GM21737 (cell line): ENCODE results near the gene PKHD1.

Source experiments
- ATAC-seq: cut with Tn5 transposase; IDR thresholded peaks from one replicate; pipeline ENCODE4 v1.9.1; 2021; ENCODE audit warnings: mild to moderate bottlenecking, moderate library complexity; ENCODE audit not compliant: unreplicated experiment

PKHD1 gene

DNA sequence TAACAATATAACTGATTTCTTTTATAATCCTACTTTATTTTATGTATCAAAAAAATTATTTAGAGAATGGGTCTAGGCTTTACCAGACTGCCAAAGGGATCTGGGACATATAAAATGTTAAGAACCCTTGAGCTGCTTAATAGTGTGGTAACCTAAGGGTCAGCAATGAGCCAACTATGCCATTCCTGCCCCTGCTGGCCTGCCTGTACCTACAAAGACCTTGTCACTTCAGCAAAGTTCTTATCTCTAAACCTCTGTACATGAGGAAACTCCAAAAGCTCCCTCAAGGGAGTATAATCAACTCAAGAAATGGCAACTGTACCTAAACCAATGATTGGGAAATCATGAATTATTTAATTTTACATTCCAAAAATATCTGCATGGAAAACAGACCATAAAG, 266.9 kb downstream of the PKHD1 start:
- ATAC-seq = no peak

DNA sequence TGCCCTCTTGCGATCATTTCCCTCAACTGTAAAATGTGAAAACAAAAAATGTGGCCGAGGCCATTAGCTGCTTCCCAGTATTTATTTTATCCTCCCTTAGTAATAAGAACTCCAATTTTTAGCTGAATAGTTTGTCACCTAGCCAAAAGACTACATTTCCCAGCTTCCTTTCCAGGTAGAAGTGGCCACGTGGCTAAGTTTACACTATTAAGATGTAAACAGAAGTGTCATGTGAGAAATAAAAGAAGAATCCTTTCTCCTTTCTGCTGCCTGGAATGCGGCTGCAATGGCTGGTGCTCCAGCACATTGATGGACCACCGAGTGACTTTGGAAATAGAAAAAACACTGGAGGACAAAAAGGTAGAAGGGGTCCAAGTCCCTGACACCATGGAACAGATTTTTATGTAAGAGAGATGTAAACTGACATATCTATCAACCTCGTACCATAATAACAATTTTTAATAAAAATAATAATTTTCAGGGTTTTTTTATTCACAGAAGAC, 268.8 kb downstream of the PKHD1 start:
- no peak for ATAC-seq

DNA sequence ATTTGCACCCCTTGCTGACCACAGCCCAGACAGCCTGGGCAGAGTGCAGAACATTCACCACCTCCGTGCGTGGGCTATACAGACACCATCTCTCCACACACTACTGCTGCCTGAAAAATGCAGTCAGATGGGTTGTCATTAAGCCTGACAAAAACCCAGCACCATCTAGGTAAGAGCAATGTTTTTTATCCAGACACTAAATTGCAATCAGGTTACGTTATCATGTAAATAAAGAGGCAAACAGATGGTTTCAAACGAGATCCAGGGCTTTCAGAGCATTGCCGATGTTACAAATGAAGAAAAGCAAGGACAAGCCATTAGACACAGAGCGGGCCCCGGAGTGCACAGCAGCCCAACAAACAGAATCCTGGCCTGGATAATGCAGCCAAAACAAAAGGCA, 269.6 kb downstream of the PKHD1 start:
- ATAC-seq = no peak

DNA sequence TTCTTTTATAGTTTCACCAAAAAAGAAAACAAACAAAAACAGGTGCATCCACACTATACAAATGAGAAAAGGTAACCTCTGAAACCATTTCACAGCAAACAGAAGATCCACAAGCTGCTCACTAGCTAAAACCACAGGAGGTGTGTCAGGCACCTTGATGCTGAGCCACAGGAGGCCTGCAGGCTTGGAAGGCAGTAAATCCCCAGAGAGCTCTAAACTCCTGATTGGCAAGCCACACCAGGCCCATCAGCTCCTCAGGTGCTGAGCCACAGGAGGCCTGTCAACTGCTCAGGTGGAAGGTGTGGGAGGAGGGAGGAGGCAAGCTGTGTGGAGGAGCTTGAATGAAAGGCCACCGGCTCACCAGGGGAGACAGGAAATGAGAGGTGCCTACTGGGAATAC, 273.0 kb downstream of the PKHD1 start:
- ATAC-seq = no peak

DNA sequence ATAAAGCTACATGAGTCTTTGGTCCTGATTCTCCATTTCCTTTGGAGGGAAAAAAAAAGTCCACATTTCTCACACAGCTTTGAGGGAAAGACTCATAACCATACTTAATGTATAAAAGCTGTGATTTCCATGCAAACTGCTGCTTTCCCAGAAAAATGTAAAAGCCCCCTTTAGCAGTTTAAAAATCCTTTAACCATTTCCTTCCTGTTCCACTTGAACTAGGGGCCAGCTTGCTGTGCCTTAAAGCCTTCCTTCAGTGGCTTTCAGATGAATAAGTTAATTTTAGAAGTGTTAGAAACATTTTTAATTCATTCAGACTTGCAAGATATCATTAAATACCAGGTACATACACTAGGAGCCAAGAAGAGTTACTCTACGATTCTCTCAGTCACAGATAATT, 273.5 kb downstream of the PKHD1 start:
- ATAC-seq = no peak

DNA sequence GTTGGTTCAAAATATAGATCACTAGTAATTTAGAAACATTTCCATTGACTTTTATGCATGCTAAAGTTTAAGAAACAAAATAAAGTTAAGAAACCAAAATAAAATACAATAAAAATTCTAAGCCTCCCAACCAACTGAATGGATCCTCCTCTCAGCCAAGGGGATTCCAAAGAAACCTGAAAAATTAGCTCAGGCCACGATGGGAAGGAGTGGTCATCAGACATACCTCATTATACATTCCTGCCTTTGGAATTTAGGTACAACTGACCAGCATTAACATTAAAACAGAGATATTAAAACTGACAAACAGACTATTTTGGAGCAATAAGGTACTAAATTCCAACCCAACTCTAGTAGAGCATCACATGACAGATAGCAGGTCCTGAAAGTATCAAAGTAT, 275.2 kb downstream of the PKHD1 start:
- no peak for ATAC-seq

DNA sequence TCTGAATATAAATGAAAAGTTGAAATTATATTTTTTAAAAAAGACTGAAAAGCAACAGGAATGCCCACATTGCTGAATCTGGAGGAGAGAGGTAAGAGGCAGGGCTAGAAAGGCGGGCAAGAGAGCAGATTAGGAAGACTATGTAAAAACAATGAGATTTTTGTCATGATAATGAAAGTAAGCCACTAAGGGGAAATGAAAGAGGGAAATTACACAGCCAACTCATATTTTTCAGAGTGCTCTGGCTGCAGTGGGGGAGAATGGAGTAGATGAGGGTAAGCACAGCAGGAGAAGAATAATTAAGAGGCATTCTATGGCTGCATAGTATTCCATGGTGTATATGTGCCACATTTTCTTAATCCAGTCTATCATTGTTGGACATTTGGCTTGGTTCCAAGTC, 281.9 kb downstream of the PKHD1 start:
- ATAC-seq = no peak

DNA sequence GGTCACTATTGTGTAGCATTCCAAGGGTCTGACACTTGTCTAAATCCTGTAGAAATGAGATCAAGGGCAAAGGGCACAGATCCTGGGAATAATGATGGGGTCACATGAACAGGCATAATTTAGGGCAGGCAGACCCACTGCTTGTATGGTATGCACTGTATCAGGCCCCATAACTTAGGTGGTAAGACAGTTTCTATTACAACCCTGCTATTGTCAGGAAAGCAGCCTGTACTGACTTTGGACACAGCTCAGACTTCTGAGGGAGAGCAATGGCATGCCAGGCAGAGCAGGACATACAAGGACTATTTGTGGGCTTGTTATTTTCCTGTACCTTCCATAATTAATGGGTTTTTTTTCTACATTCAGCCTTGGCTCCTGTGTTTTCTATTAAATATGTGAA, 286.8 kb downstream of the PKHD1 start:
- no peak for ATAC-seq

DNA sequence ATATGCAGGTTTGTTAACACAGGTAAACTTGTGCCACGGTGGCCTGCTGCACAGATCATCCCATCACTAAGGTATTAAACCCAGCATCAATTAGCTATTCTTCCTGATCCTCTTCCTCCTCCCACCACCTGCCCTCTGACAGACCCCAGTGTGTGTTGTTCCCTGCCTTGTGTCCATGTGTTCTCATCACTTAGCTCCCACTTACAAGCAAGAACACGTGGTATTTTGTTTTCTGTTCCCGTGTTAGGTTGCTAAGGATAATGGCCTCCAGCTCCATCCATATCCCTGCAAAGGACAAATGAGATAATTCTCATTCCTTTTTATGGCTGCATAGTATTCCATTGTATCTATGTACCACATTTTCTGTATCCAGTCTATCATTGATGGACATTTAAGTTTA, 294.0 kb downstream of the PKHD1 start:
- ATAC-seq = no peak

DNA sequence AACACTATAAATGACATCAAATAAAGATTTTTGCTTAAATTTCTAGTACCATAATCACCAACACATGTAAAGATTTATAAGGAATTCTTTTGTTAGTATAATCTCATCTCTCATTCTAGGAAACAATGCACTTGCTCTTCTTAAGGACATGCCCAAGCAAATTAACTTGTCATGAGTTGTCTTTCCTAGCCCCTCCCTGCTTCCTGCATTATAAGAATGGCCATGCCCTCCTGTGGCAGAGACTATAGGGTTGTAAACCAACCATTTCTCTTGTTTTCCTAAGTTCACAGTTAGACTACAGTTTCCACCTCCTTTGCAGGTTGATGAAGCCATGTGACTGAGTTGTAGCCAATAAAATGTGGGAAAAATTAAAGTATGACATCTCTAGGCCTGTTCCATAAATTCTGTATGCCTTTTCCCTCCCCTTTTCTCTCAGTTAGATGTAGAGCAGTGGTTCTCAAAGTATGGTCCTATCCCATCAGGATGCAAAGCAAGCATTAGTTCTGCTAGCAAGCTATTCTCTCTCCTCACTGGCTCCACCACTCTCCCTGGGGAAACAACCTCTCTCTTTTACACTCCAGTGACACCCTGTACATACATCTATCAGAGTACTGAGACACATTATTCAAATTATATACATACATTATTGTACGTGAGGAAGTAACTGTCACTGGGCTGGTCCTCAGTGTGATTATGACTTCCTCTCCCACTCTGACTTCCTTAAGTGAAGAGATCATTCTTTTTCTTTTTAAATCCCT, 295.0 kb downstream of the PKHD1 start:
- no peak for ATAC-seq

DNA sequence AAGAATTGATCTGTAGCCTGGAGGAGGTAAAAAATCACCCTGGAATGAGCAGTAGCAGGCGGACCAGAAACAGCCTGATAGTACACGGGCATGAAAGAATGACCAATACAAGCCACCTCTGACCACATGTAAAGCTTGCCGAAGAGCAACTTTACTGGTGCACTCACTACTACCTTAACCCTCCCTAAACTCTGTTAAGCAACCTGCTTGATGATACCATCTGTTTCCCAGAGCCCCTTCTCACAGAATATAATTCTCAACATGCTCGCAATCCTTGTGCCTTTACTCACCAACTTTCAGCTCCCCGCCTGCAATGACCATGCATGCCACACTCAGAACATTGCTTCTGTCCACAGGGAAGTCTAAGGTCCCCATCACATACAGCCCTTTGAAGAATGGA, 296.5 kb downstream of the PKHD1 start:
- no peak for ATAC-seq

DNA sequence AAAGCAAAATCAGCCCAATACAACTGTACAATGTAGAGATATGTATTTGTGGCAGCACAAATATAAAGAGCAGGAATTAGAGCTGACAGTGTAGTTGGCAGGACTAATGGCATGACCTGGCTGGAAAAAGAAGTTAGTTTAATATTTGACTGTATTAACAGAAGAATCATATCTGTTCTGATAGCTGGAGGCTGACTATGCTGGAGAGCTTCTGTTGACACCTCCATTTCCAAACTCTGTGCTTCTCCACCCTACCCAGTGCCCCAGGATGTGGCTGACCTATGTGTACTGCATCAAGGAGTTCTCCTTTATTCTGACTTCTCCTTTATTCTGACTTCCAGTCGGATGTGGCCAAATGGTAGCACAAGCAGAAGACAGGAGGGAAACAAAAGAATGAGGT, 299.3 kb downstream of the PKHD1 start:
- no peak for ATAC-seq

DNA sequence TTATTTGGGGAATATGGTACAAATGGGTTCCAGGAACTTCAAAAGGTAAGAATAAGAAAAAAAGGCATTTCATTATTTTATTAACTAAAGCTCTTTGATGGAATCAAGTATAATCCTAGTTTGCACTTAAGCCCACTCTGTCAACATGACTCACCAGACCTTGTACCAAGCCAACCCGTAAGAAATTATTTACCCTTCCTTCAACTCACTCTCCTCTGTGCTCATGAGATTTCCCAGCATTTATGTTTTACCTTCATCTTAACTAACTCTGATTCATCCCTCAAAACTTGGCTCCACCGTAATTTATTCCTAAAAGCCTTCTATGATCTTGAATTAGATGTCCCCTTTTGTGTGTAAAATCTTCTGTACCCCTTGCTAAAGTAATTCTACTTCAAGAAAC, 308.7 kb downstream of the PKHD1 start:
- no peak for ATAC-seq

DNA sequence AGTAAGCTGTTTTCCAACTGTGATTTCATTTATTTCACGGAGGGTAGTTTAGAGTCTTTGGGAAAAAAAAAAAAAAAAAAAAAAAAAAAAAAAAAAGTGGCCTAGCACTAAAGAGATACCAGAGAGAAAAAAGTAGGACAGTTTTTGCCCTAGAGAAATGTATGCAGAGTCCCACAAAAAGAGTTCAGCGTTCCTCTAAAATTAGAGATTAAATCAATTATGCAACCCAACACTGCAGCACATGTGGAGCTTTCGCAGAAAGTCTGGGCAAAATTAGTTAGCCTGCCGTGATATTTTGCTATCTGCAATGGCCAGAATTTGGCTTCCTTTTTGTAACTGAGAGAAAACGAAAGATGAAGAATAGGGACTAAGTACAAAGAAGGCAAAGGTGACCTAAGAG, 309.8 kb downstream of the PKHD1 start:
- ATAC-seq = no peak

DNA sequence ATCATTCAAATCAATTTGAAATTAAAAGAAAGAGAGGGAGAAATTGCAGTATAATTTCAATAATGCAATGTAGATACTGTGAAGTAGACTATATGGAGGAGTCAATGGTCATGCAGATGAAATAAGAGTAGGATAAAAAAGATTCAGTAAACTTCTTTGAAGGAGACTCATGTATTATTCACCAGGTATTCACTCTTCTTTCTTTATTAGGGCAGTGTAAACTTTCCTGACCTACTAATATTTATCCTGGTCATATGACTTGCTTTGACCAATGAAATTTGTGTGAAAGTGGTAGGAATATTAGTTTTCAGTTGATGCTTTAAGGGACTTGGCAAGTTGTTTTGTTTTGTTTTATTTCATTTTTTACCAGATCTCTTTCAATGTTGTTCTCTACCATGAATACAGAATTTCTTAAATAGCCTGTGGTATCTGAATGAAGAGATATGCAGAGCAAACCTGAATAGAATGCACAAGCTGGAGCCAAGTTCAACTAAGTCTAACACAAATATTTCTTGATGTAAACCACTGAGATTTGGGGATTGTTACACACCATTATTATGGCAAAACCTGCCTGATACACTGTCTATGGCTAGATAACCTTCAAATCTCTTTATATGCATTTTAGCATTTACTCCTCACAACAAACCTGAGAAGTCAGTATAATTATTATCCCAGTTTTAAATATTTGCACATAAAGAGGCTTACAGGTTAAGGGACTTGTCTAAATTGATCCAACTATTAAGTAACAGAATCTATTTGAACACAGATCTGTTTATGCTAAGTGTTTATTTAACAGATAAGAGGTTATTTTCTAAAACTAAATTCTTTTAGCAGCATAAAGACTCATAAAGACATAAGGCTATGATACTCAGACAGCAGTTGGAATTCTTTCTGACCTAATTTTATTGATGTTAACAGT, 311.2 kb downstream of the PKHD1 start:
- ATAC-seq = no peak

DNA sequence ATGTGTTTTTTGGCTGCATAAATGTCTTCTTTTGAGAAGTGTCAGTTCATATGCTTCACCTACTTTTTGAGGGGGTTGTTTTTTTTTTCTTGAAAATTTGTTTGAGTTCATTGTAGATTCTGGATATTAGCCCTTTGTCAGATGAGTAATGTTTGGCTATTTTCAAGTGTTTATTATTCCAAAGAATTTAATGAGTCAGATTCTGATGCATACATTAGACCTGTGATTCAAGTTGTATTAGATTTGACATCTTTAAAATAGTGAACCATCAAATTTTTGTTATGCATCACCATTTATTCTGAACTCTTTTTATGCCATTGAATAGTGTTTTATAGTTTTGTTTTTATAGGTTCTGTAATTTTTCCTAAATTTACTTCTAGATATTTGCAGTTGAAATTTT, 319.3 kb downstream of the PKHD1 start:
- ATAC-seq = no peak

DNA sequence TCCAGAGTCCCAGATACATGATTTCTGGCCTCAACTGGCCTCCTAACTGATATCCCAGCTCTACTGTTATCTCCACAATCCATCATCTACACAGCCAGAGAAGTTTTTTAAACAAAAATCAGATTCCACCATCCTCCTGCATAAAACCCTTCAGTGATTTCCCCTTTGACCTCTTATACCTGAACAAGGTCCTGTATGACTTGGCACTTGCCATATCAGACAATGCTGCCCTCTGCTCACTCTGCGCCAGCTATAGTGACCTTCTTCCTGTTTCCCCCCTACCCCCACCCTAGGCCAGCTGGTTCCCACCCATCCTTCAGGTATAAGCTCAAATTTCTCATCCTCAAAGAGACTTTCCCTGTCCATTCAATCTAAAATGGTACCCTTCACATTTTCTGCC, 322.2 kb downstream of the PKHD1 start:
- ATAC-seq = no peak

DNA sequence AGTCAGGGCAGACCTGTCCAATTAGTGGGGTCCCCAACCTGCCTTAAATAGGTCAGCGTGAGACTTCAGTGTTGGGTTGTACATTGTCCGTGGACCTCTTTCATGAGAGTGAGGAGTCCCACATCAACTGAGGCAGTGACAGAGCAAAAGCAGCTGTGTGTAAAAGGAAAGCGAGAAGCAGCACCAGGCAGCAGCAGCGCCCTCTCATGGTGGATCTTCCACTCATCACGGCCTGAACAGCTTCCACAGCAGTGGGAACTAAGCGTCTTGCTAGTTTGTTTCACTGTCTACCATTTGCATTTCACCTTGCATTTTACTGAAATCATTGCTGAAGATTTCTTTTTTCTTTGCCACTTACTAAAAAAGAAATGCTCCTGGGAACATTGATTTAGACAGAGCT, 333.8 kb downstream of the PKHD1 start:
- ATAC-seq = no peak

DNA sequence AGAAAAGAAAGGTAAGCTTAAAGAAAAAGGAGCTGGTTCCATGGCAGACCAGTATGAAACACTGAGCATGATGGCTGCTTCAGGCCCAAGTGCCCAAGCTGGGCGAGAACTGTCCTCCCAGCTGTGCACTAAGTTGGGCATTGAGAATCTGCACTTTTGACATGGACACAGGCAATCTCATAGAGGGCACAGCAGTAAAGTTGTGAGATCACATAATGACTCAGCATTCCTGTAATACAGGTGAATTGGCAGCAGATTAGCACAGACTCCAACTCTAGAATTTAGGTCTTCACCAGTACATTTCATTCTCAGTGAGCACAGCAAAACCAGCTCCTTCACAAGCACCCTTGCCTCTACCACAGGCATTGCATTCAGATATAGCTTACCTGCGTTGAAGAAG, 343.4 kb downstream of the PKHD1 start:
- no peak for ATAC-seq

DNA sequence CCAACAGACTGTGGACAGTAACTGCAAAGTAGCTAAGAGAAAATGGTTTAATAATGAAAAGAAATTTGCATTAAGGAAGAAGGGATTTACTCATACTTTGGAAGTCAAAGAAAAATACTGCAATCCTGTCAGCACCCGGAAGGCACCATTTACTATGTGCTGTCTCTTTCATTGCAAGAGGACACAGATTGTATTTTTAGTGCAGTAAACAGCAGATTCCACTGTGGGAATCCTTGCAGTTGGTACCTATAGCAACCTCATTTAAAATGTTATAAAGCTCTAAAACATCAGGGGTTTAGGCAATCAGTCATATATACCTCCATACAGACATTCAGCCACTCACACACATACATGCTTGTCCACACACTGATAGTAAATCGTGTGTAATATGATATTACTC, 346.8 kb downstream of the PKHD1 start:
- ATAC-seq = no peak

DNA sequence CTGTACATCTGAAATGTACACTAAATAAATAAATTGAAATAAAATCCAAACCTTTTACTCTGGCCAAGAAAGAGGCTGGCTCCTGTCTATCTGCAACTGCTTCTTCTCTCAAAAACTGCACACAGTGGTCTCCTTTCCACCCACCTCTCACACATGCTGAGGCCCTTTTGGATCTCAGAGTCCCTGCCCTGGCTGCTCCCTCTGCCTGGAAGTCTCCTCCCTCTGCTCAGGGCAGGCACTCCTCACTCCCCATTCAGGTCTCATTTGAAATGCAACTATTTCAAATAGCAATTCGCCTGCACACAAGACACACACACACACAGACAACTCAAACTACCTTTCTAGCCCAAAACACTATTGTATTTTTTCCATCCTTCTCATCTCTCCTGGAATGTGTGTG, 348.8 kb downstream of the PKHD1 start:
- ATAC-seq = no peak
